ENCODE data around the gene LSAMP.

LSAMP gene

DNA sequence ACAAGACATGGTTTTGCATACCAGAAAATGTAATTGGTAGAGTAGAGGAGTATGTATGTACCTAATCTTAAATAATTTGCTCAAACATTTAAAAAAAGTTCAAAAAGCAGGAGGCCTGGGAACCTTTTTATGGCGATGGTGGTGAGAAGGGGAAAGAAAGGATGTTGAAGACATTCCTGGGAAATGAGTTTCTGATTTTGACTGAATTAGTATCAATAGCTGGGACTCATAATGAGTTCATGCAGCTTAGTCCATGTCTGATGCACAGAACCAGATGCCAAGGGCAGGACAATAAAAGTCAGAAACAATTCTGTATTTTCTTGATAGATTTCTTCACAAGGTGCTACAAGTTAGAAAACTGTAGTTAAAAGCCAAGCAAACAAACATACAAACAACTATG, 426.6 kb downstream of the LSAMP start:
- DNase-seq (ENCODE audit: low read depth in 2 of 2) = no peak

DNA sequence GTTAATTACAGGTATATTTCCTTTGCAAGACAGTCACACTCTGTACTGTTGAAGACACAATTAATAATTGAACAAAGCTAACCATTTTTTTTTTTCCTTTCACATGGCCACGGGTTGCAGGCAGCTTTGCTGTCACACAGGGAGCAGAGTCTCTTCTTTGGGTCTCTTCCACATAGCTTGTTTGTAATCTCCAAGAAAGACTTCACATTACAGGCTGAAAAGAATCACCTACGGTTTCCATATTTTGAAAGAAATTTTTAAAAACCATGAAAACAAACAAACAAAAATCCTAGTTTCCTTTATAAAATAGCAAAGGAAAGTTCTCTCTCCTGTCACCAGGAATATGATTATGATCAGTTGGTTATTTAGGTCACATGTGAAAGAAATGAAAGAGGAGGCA, 429.4 kb downstream of the LSAMP start:
- no peak for DNase-seq (ENCODE audit: low read depth in 2 of 2)

- DNase-seq (ENCODE audit: low read depth in 2 of 2) = no peak
These were observed 438.3 kb downstream of the LSAMP start for GRCh38 chr3:116007000-116007399.

GRCh38 chr3:116005404-116005803, 439.9 kb downstream of the LSAMP start:
- DNase-seq (ENCODE audit: low read depth in 2 of 2) = no peak

- DNase-seq (ENCODE audit: low read depth in 2 of 2) = no peak
These were observed 443.1 kb downstream of the LSAMP start for GRCh38 chr3:116002235-116002634.

DNA sequence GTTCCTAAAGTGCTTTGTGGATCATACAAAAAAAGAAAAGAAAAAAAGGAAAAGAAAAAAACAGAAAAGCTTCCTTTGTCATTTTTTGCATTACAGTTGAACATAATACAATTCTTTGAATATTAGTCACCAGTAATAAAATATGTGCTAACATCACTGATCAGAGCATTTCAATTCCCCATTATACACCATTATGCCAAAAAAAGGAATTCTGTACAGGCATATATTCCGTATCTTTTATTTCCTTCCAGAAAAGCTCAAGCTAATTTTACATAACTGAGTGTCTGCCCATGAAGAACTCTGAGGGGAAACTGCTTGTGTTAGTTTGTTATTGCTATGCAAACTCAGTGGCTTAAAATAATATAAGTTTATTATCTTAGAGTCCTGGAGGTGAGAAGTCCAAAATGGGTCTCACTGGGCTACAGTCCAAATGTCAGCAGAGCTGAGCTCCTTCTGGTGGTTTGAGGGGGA, 444.1 kb downstream of the LSAMP start:
- DNase-seq (ENCODE audit: low read depth in 2 of 2) = no peak

DNA sequence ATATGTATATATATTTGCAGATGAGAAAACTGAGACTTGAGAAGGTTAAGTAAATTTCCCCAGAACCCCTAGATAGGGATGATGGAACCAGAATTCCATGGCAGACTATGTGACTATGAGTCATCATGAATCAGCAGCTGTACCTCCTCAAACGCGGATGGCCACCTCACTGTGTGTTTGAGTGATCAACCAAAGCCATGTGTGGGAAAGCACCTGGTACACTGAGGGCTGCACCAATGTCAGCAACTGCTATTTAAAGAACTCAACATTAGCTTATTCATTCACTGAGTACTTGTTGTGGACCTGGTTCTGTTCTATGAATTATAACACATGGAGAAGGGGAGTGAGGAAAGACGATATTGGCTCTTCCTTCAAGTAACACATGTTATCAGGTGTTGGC, 445.0 kb downstream of the LSAMP start:
- no peak for DNase-seq (ENCODE audit: low read depth in 2 of 2)

GRCh38 chr3:115999613-116000012, 445.7 kb downstream of the LSAMP start:
- no peak for DNase-seq (ENCODE audit: low read depth in 2 of 2)

GRCh38 chr3:115999001-115999585, 446.2 kb downstream of the LSAMP start:
- DNase-seq (ENCODE audit: low read depth in 2 of 2) = no peak

DNA sequence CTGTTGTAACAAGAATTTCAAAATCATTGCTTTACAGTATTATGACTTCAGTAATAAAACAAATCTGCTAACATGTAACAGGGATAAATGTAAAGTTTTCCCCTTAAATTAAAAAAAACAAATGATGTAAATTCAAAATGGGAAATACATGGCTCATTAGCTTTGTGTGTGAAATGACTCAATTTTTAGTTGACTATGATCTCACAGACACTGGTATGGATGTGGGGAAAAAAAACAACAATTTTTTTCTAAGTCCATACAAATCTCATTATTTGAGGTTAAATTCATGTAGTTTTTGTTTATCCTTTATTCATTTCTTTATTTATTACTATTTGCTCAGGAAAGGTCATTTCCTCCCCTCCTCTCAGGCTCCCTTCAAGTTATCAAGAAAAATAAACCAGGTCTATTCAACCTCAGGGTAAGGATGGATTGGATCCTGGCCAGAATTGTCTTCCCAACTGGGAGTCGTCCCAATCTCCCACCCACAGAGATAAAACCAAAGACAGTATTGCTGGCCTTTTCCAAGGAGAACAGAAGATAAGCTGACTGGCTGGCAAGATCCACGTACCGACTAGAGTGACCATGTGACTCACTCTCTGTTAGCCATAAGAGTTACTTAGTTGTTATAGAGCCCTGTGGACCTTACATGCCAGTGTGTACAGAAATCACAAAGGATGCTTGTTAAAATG, 448.7 kb downstream of the LSAMP start:
- DNase-seq (ENCODE audit: low read depth in 2 of 2) = no peak

- no peak for DNase-seq (ENCODE audit: low read depth in 2 of 2)
These were observed 454.6 kb downstream of the LSAMP start for GRCh38 chr3:115990669-115991068.

GRCh38 chr3:115989684-115990421, 455.4 kb downstream of the LSAMP start:
- DNase-seq (ENCODE audit: low read depth in 2 of 2) = no peak

GRCh38 chr3:115986555-115987207, 458.6 kb downstream of the LSAMP start:
- DNase-seq (ENCODE audit: low read depth in 2 of 2) = no peak

GRCh38 chr3:115982629-115983028, 462.7 kb downstream of the LSAMP start:
- DNase-seq (ENCODE audit: low read depth in 2 of 2) = no peak

GRCh38 chr3:115982108-115982507, 463.2 kb downstream of the LSAMP start:
- DNase-seq (ENCODE audit: low read depth in 2 of 2) = no peak

GRCh38 chr3:115980709-115981108, 464.6 kb downstream of the LSAMP start:
- no peak for DNase-seq (ENCODE audit: low read depth in 2 of 2)

GRCh38 chr3:115977866-115978265, 467.4 kb downstream of the LSAMP start:
- no peak for DNase-seq (ENCODE audit: low read depth in 2 of 2)

DNA sequence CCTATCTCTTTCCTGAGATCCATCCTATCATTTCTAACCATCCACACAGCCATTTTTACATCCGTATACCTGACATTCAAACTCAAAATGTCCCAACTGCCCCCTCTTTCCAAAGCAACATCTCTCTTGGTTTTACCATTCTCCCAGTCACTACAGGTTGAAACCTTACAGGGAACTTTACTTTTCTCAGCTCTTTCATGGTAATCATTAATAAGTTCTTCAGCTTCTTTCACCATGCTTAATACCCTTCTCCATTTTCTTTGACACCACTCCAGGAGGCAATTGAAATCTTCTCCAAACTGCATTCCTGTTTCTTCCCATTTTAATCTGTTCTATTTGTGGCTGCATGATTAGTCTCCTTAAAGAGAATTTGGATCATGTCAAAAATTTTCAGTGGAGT, 469.5 kb downstream of the LSAMP start:
- DNase-seq (ENCODE audit: low read depth in 2 of 2) = no peak

DNA sequence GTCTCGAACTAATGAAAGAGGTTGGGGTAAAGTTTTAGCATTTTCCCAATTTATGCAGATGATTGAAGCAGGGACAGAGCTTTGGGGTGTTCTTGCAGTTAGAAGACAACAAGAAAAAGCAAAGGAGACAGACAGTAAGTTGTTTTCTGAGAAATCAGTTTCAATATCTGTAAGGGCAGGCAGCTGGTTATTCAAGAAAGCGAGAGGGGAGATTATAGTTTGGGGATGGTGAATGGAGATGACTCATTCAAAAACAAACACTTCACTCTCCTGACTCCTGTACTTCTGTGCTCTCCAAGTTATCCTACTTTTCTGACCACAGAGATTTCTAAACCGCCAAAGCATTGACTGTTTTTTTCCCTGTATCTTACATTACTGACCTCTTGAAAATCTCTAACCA, 469.9 kb downstream of the LSAMP start:
- DNase-seq (ENCODE audit: low read depth in 2 of 2) = no peak

- no peak for DNase-seq (ENCODE audit: low read depth in 2 of 2)
These were observed 470.3 kb downstream of the LSAMP start for GRCh38 chr3:115974940-115975339.

DNA sequence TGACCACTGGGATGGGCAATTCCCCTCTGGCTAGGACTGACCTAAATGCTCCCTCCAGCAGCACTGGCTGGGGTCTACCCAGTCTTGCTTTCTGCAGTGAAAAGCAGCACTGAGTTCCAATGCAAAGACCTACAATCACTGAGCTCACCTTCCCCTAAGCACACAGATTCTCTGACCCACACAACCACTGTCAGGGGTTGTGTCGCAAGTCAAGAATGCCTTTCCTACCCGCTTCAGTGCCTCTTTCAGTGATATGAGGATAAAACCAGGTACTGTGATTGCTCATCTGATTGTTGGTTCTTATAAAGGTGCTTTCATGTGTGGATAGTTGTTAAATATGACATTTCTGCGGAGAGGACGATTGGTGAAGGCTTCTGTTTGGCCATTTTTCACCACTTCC, 476.4 kb downstream of the LSAMP start:
- no peak for DNase-seq (ENCODE audit: low read depth in 2 of 2)

DNA sequence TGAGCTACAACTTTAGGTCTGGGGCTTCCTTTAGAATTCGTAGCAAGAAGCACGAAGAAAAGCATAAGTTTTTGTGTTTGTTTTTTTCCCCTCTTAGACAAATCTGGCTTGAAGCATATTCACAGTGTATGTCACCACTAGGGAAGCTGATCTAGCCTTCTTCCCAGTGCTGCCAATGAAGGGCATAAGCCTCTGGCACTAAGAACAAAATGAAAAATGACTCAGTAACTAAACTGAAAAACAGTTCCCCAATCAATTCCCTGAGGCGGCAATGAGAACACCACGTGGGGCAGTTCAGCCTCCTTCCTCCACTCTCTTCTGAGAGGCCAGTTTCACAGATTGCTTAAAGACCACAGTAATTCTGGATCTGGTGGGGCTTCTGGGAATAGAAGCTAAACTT, 483.9 kb downstream of the LSAMP start:
- DNase-seq (ENCODE audit: low read depth in 2 of 2) = no peak

- DNase-seq (ENCODE audit: low read depth in 2 of 2) = no peak
These were observed 484.5 kb downstream of the LSAMP start for GRCh38 chr3:115960799-115961198.
